Suprapubic skin (tissue), 3 donors: Measurements from ENCODE around the gene MSH4.
"Not testable (repeated sequence)": the region's sequence is repeated elsewhere in the genome, so short reads cannot be mapped to it uniquely, and the experiment has no call there.

Source experiments
- CTCF ChIP-seq, 2 donors: fragments of 200-600 bp in 1 of 2; fragments of 450-650 bp in 1 of 2; sonication (generic) in 1 of 2; IDR thresholded peaks; one replicate each; pipeline ENCODE4 v1.5.1; 2016 to 2019; ENCODE audit warnings: antibody characterized with exemption in 2 of 2, mild to moderate bottlenecking in 1 of 2, moderate library complexity in 1 of 2
- EP300 ChIP-seq: sonication (generic); formaldehyde crosslinking; IDR thresholded peaks from one replicate; pipeline ENCODE4 v1.6.1; 2017; ENCODE audit warnings: antibody characterized with exemption

GRCh38 chr1:75943037-75943436 lies 146.4 kb downstream of the MSH4 start:
- not testable (repeated sequence) for TF ChIP-seq CTCF (IDR thresholded peaks at IDR 0.05); EP300
